HG02759 (cell line): ENCODE results near the gene GPR35.

Experiments
- ATAC-seq: cut with Tn5 transposase; IDR thresholded peaks from one replicate; pipeline ENCODE4 v1.9.1; 2021; ENCODE audit warnings: mild to moderate bottlenecking, moderate library complexity; ENCODE audit not compliant: unreplicated experiment

The GPR35 gene

GRCh38 chr2:240637116-240637900 is 12.0 kb downstream of the GPR35 start:
- ATAC-seq = no peak

- ATAC-seq = no peak
These were observed 12.6 kb downstream of the GPR35 start for GRCh38 chr2:240637901-240638345.

- ATAC-seq = no peak
These were observed 13.4 kb downstream of the GPR35 start for GRCh38 chr2:240638512-240639160.

GRCh38 chr2:240639566-240639965 is 14.3 kb downstream of the GPR35 start:
- no peak for ATAC-seq

- ATAC-seq = no peak
These were observed 15.7 kb downstream of the GPR35 start for GRCh38 chr2:240640939-240641338.

GRCh38 chr2:240642061-240642805 is 17.0 kb downstream of the GPR35 start:
- no peak for ATAC-seq

GRCh38 chr2:240642806-240643092 is 17.5 kb downstream of the GPR35 start:
- ATAC-seq = no peak

GRCh38 chr2:240643093-240643810 is 18.0 kb downstream of the GPR35 start:
- ATAC-seq = no peak

GRCh38 chr2:240643811-240644150 is 18.5 kb downstream of the GPR35 start:
- ATAC-seq = no peak

GRCh38 chr2:240644171-240644651 is 18.9 kb downstream of the GPR35 start:
- ATAC-seq = no peak

GRCh38 chr2:240644859-240645301 is 19.6 kb downstream of the GPR35 start:
- no peak for ATAC-seq

- ATAC-seq = no peak
These were observed 20.1 kb downstream of the GPR35 start for GRCh38 chr2:240645346-240645745.

GRCh38 chr2:240645801-240646175 is 20.5 kb downstream of the GPR35 start:
- ATAC-seq = no peak

GRCh38 chr2:240646176-240646899 is 21.1 kb downstream of the GPR35 start:
- no peak for ATAC-seq

- no peak for ATAC-seq
These were observed 21.7 kb downstream of the GPR35 start for GRCh38 chr2:240646900-240647502.

- no peak for ATAC-seq
These were observed 22.3 kb downstream of the GPR35 start for GRCh38 chr2:240647503-240648154.

- no peak for ATAC-seq
These were observed 22.9 kb downstream of the GPR35 start for GRCh38 chr2:240648155-240648649.

GRCh38 chr2:240648650-240649275 is 23.5 kb downstream of the GPR35 start:
- no peak for ATAC-seq

- no peak for ATAC-seq
These were observed 24.1 kb downstream of the GPR35 start for GRCh38 chr2:240649331-240649730.
